ENCODE results near the gene PIGK. TPM values are rescaled to one million over a fixed set of nuclear protein-coding genes. Genes with fewer than 3 reads are reported as not detected.
A peak's percentile ranks its signal among the peaks of the same experiment; 100 is the strongest.
"Not testable (repeated sequence)": the region's sequence is repeated elsewhere in the genome, so short reads cannot be mapped to it uniquely, and the experiment has no call there.

PIGK gene
- 36.5 and 42.9 TPM in 2 replicates for total RNA-seq
- polyA plus RNA-seq (2012), result 24.1 TPM

- peak; percentile 92 for DNase-seq (ENCODE audit: low read depth)
Observed at GRCh38 chr1:77219166-77219887, at the start of gene PIGK. TSS of gene PIGK (minus strand) at chr1:77219430. CDS start at chr1:77219402, 28 bp downstream.

DNA sequence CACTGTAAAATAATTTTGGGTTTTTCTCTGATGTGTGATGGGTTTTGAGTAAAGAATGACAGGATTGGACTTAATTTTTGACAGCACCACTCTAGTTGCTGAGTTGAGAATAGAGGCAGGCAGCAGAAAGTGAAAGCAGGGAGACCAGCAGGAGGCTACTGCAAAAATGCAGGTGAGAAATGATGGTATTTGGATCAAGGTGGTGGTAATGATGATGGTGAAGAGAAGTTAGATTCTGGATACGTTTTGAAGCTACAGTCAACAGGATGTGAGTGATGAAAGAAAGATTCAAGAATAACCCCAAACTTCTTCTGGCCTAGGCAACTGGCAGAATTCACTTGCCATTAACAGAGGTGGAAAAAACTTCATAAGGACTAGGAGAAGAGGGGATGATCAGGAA is 47.8 kb upstream of the PIGK start:
- DNase-seq (ENCODE audit: low read depth), result no peak

- no peak for DNase-seq (ENCODE audit: low read depth)
Observed at GRCh38 chr1:77265180-77265579, 46.0 kb upstream of the PIGK start.

DNA sequence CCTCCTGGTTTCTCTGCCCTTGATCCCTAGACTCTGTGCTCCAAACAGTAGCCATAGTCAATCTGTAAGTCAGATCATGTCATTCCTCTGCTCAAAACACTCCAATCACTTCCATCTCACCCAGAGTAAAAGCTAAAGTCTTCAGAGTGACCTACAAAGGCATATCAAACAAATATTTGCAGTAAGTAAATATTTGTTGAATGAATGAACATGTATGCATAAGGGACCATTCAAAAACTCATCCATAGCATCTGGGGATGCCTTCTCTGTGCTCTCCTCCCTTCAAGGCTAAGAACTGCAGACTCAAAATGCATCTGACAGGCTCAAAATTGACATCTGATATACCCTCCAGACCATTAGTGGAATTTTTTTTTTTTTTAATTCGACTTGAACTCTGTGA is 44.5 kb upstream of the PIGK start:
- DNase-seq (ENCODE audit: low read depth), result no peak

DNA sequence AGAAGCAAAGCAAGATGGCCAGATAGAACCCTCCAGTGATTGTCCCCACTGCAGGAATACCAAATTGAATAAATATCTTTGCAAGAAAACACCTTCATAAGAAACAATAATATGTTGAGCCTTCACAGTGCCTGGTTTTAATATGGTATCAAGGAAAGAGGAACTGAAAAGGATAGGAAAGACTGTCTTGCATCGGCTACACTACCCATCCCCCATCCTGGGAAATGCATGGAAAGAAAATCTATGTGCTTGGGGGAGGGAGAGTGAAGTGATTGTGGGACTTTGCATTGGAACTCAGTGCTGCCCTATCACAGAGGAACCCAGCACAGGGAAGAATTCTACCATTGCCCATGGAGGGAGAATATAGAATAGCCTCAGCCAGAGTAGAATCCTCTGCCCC is 34.0 kb upstream of the PIGK start:
- no peak for DNase-seq (ENCODE audit: low read depth)

- peak; percentile 17 for DNase-seq (ENCODE audit: low read depth)
Observed at GRCh38 chr1:77250126-77250525, 30.9 kb upstream of the PIGK start.

GRCh38 chr1:77245830-77246229 is 26.6 kb upstream of the PIGK start:
- DNase-seq (ENCODE audit: low read depth), result no peak

DNA sequence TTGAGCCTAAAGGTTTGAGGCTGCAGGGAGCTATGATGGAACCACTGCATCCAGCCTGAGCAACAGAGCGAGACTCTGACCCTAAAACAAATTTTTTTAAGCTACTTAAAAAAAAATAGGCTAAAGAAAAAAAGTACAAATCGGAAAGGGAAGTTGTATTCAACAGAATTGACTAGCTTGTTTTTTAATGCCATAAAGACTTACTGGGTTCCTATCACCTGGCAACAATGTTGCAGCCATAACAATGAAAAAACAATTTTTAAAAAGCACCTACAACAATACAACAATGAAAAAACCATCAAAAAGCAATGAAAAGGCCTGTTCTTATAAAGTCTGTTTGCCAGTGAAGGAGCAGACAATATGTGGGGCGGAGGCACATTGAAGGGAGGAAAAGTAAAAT is 20.1 kb upstream of the PIGK start:
- no peak for DNase-seq (ENCODE audit: low read depth)

- DNase-seq (ENCODE audit: low read depth), result no peak
Observed at GRCh38 chr1:77238462-77238861, 19.2 kb upstream of the PIGK start.

GRCh38 chr1:77234943-77235342 is 15.7 kb upstream of the PIGK start:
- no peak for DNase-seq (ENCODE audit: low read depth)

- no peak for DNase-seq (ENCODE audit: low read depth)
Observed at GRCh38 chr1:77234096-77234495, 14.9 kb upstream of the PIGK start.

DNA sequence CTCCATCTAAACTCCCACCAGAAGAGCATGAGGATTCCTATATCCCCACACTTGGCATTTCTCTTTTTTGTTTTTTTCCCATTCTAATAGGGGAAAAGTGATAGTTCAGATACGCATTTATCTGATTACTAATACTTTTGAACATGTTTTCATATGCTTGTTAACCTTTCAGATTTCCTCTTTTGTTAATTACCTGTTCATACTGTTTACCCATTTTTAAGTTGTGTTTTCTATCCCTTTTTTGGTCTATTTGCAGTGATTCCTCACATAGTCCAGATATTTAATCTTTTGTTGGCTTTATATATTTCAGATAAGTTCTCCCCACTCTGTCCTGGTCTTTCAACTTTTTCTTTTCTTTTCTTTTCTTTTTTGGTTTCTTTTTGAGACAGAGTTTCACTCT is 13.6 kb upstream of the PIGK start:
- no peak for DNase-seq (ENCODE audit: low read depth)

GRCh38 chr1:77230051-77230450 is 10.8 kb upstream of the PIGK start:
- DNase-seq (ENCODE audit: low read depth), result peak; percentile 26

DNA sequence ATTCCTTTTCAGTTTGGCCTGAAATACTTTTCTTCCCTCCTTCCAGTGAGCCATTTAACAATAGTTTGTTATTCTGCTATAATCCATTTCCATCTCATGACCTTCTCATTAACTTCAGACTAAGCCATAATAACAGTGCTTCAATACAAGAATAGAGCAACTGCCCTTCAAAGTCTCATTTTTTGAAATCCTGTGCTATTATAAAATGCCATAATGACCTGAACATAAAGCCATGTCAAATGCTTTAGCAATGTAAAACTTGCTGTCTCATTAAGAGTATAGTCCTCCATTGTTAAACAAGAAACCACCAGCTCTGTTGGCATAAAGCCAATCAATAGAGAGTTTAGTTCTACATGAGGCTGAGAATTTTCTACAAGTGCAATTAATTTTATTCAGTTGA is 9.6 kb upstream of the PIGK start:
- no peak for DNase-seq (ENCODE audit: low read depth)

- no peak for DNase-seq (ENCODE audit: low read depth)
Observed at GRCh38 chr1:77227381-77227780, 8.2 kb upstream of the PIGK start.

DNA sequence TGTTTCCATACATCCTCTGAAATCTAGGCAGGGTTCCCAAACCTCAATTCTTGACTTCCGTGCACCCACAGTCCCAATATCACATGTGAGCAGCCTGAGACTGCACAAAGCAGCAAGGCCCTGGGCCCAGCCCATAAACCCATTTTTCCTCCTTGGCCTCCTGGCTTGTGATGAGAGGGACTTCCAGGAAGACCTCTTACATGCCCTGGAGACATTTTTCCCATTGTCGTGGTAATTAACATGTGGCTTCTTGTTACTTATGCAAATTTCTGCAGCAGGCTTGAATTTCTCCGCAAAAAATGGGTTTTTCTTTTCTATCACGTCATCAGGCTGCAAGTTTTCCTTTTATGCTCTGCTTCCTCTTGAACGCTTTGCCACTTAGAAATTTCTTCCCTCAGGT is 3.3 kb upstream of the PIGK start:
- DNase-seq (ENCODE audit: low read depth), result no peak

DNA sequence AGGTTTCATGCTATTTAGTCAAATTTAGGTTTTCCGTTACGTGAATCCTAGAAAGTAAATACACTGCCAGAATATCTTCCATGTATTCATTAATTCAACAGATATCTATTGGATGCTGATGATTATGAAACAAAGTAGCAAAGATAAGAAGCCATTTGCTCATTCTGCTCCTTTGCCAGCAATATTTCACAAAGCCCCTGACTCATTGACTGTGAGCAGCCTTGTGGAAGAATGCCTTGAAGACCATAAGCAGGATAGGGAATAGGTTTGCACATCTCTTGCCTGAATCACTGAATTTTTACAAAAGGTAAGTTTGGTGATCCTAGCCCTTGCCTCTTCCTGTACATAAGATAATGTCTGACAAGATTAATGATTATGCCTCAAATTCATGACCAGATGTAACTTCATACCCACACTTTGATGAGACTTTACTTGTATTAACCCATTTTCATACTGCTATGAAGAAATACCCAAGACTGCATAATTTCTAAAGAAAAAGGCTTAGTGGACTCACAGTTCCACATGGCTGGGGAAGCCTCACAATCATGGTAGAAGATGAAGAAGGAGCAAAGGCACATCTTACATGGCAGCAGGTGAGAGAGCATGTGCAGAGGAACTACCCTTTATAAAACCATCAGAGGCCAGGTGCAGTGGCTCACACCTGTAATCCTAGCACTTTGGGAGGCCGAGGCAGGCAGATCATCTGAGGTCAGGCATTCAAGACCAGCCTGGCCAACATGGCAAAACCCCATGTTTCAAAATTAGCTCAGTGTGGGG is 1.6 kb upstream of the PIGK start:
- no peak for DNase-seq (ENCODE audit: low read depth)

- peak; percentile 11 for DNase-seq (ENCODE audit: low read depth)
Observed at GRCh38 chr1:77218477-77219165, 609 bp downstream of the PIGK start.

DNA sequence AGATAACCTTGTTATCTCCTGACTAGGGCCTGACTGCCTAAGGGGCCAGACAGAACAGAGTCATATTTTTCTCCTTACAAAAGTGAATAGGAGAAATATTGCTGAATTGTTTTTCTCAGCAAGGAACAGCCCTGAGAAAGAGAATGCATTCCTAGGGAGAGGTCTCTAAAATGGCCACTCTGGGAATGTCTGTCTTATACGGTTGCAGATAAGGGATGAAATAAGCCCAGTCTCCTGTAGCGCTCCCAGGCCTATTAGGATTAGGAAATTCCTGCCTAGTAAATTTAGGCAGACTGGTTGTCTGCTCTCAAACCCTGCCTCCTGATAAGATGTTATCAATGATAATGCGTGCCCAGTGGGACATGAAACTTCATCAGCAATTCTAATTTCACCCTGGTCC is 15.2 kb downstream of the PIGK start:
- DNase-seq (ENCODE audit: low read depth), result not testable (repeated sequence)

DNA sequence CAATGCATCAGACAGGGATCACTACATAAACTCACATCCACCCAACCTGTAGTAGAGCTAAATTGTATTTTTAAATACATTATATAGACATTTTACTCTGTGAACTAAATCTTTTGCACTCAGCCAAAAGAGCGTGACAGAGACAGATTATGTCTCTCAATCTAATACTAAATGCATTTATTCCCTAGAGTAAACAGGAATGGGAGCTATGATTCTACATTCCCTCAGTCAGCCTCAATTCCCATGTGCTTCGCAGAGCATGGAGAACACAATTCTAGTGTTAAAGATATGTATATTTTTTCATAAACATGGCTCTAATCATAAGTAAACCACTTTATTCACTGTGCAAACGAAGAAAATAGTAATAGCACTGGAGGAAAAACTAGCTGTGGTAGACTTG is 16.5 kb downstream of the PIGK start:
- no peak for DNase-seq (ENCODE audit: low read depth)

DNA sequence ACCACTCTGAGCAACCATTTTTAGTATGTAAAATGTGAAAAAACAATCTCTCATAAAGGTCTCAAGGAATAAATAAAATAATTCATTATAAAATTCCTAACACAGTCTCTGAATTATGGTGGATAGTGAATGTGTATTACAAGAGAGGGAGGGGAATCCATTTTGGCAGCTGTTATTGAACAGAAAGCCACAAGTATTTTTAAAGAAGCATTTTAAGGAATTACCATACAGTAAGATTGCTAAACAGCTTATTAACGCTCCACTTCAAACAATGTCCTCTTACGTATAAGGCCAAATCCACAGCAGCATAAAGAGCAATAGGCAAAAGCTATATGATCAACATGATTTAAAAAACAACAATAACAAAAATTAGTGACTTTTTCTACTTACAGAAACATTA is 18.4 kb downstream of the PIGK start:
- no peak for DNase-seq (ENCODE audit: low read depth)

DNA sequence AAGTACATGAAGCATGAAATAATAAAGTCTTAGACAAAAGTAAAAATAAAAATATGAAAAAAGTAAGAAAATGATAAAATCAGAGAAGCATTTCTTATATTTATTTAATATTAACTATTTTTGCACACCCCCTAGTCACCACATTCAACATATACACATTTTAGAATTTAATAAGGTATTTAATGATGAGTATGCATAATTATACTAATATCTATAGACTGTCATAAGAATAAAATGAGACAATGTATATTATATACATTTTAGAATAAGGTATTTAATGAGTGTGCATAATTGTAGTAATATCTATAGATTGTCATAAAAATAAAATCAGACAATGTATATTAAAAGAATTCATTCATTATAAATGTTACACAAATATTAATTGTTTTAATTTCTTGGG is 18.9 kb downstream of the PIGK start:
- DNase-seq (ENCODE audit: low read depth), result no peak
